Neural progenitor cell (in vitro differentiated cells): Measurements from ENCODE around the gene PLK5. TPM values are rescaled to one million over a fixed set of nuclear protein-coding genes. Genes with fewer than 3 reads are reported as not detected.
"Not testable (repeated sequence)": the region's sequence is repeated elsewhere in the genome, so short reads cannot be mapped to it uniquely, and the experiment has no call there.

Experiments used
- DNase-seq: peaks from one replicate; pipeline ENCODE4 v3.0.0-alpha.2; 2016; ENCODE audit warnings: low spot score
- H2AFZ ChIP-seq: fragments of 200-600 bp; sonication (generic); replicated peaks from 2 replicates; pipeline ENCODE4 v1.6.1; 2016; ENCODE audit warnings: antibody characterized with exemption
- H3F3A ChIP-seq: fragments of 200-600 bp; sonication (generic); 2 replicates; pipeline ENCODE4 v1.6.1; 2016; ENCODE audit warnings: antibody characterized with exemption, low read depth
- H3K27ac ChIP-seq: fragments of 200-600 bp; sonication (generic); 2 replicates; pipeline ENCODE4 v1.5.1; 2016; ENCODE audit warnings: mild to moderate bottlenecking
- H3K27me3 ChIP-seq: fragments of 200-600 bp; sonication (generic); 2 replicates; pipeline ENCODE4 v1.6.1; 2016; ENCODE audit warnings: mild to moderate bottlenecking, moderate library complexity
- H3K36me3 ChIP-seq: fragments of 200-600 bp; sonication (generic); 2 replicates; pipeline ENCODE4 v1.5.1; 2016
- H3K4me1 ChIP-seq: fragments of 200-600 bp; sonication (generic); 2 replicates; pipeline ENCODE4 v1.6.1; 2016; ENCODE audit warnings: mixed run types
- H3K4me2 ChIP-seq: fragments of 200-600 bp; sonication (generic); 2 replicates; pipeline ENCODE4 v1.6.1; 2016
- H3K4me3 ChIP-seq: fragments of 200-600 bp; sonication (generic); 2 replicates; pipeline ENCODE4 v1.5.1; 2016
- H3K79me2 ChIP-seq: fragments of 200-600 bp; sonication (generic); 2 replicates; pipeline ENCODE4 v1.6.1; 2016; ENCODE audit warnings: low read depth
- H3K9ac ChIP-seq: fragments of 200-600 bp; sonication (generic); 2 replicates; pipeline ENCODE4 v1.6.1; 2016
- H3K9me3 ChIP-seq: fragments of 200-600 bp; sonication (generic); 2 replicates; pipeline ENCODE4 v1.5.1; 2016; ENCODE audit warnings: low read depth
- H4K20me1 ChIP-seq: fragments of 200-600 bp; sonication (generic); 2 replicates; pipeline ENCODE4 v1.6.1; 2016; ENCODE audit warnings: low read depth
- H3K27ac Mint-ChIP-seq: 3 replicates; pipeline ENCODE4 v1.8.0; 2021; ENCODE audit warnings: mixed read lengths
- H3K27me3 Mint-ChIP-seq: 2 replicates; pipeline ENCODE4 v1.8.0; 2022; ENCODE audit warnings: low read depth, mild to moderate bottlenecking, inconsistent platforms, moderate library complexity, mixed read lengths; ENCODE audit not compliant: insufficient read depth
- H3K36me3 Mint-ChIP-seq: 3 replicates; pipeline ENCODE4 v1.8.0; 2021; ENCODE audit warnings: mixed read lengths
- H3K4me1 Mint-ChIP-seq: 3 replicates; pipeline ENCODE4 v1.8.0; 2021; ENCODE audit warnings: mixed read lengths
- H3K4me3 Mint-ChIP-seq: 3 replicates; pipeline ENCODE4 v1.8.0; 2021; ENCODE audit warnings: mild to moderate bottlenecking, moderate library complexity, mixed read lengths
- H3K9me3 Mint-ChIP-seq: 3 replicates; pipeline ENCODE4 v1.8.0; 2020; ENCODE audit warnings: mixed read lengths
- EZH2 ChIP-seq: fragments of 200-600 bp; sonication (generic); IDR thresholded peaks from 2 replicates; pipeline ENCODE4 v1.6.1; 2017; ENCODE audit warnings: antibody characterized with exemption, mild to moderate bottlenecking, moderate library complexity
- EZH2phosphoT487 ChIP-seq: fragments of 200-600 bp; sonication (generic); IDR thresholded peaks from 2 replicates; pipeline ENCODE4 v1.6.1; 2017; ENCODE audit warnings: antibody characterized with exemption
- total RNA-seq: library from RNA; depleted of rRNA; stranded (reverse); fragments of >200 nt; gene quantifications from 2 replicates; pipeline ENCODE4 v1.2.3, GENCODE V29; 2015; ENCODE audit warnings: low replicate concordance
- TF ChIP-seq, protein P1 (sequence below): fragments of 200-600 bp; sonication (generic); IDR thresholded peaks from 2 replicates; pipeline ENCODE4 v1.5.1; 2017; ENCODE audit warnings: antibody characterized with exemption, mild to moderate bottlenecking

The PLK5 gene
- total RNA-seq, 1 donor from 2014 or later: not detected

- Histone ChIP-seq H3K9me3 (no peaks in the 10 kb centered on the region), H3K4me2 (no peak overlapping the region), H3K79me2 (no peaks in the 10 kb centered on the region), H3K36me3 (no peaks in the 10 kb centered on the region), H3K4me1 (no peaks in the 10 kb centered on the region), H3K27ac (no peak overlapping the region), H3F3A (peaks cover 11% of the 10 kb centered on the region), H3K9ac (no peak overlapping the region), H4K20me1 (peaks cover 10% of the 10 kb centered on the region), H3K27me3 (peaks cover 51% of the 10 kb centered on the region), H2AFZ (no peak overlapping the region), H3K4me3 (no peak overlapping the region)
- Mint-ChIP-seq H3K27me3 (peaks cover 29% of the 10 kb centered on the region), H3K36me3 (peaks cover 5% of the 10 kb centered on the region), H3K27ac (no peak overlapping the region), H3K9me3 (peaks cover 6% of the 10 kb centered on the region), H3K4me3 (peak overlapping the region; percentile 46), H3K4me1 (peaks cover 7% of the 10 kb centered on the region)
- no peak for DNase-seq
- TF ChIP-seq, protein P1, sequence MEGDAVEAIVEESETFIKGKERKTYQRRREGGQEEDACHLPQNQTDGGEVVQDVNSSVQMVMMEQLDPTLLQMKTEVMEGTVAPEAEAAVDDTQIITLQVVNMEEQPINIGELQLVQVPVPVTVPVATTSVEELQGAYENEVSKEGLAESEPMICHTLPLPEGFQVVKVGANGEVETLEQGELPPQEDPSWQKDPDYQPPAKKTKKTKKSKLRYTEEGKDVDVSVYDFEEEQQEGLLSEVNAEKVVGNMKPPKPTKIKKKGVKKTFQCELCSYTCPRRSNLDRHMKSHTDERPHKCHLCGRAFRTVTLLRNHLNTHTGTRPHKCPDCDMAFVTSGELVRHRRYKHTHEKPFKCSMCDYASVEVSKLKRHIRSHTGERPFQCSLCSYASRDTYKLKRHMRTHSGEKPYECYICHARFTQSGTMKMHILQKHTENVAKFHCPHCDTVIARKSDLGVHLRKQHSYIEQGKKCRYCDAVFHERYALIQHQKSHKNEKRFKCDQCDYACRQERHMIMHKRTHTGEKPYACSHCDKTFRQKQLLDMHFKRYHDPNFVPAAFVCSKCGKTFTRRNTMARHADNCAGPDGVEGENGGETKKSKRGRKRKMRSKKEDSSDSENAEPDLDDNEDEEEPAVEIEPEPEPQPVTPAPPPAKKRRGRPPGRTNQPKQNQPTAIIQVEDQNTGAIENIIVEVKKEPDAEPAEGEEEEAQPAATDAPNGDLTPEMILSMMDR: no peak
- TF ChIP-seq EZH2phosphoT487 (no peak), EZH2 (no peak)
These were observed 3.9 kb downstream of the PLK5 start for GRCh38 chr19:1527650-1528309.

- TF ChIP-seq EZH2phosphoT487: no peak
- TF ChIP-seq, protein P1: no peak
- TF ChIP-seq EZH2: no peak
- no peaks in the 10 kb centered on the region for H3K9me3 ChIP-seq
- no peak overlapping the region for H3K27ac ChIP-seq
- no peaks in the 10 kb centered on the region for H3K79me2 ChIP-seq
- no peak overlapping the region for H3K4me3 ChIP-seq
- H3K27me3 Mint-ChIP-seq: peaks cover 23% of the 10 kb centered on the region
- peaks cover 5% of the 10 kb centered on the region for H3K36me3 Mint-ChIP-seq
- no peak overlapping the region for H2AFZ ChIP-seq
- no peaks in the 10 kb centered on the region for H3K4me1 ChIP-seq
- peaks cover 8% of the 10 kb centered on the region for H4K20me1 ChIP-seq
- H3K9me3 Mint-ChIP-seq: peaks cover 6% of the 10 kb centered on the region
- no peaks in the 10 kb centered on the region for H3K36me3 ChIP-seq
- H3K27me3 ChIP-seq: peaks cover 41% of the 10 kb centered on the region
- H3K27ac Mint-ChIP-seq: no peak overlapping the region
- no peak for DNase-seq
- H3K9ac ChIP-seq: no peak overlapping the region
- peaks cover 7% of the 10 kb centered on the region for H3K4me1 Mint-ChIP-seq
- no peak overlapping the region for H3K4me2 ChIP-seq
- H3F3A ChIP-seq: peaks cover 3% of the 10 kb centered on the region
- H3K4me3 Mint-ChIP-seq: no peak overlapping the region
These were observed 4.9 kb downstream of the PLK5 start for GRCh38 chr19:1528596-1529429.

- Histone ChIP-seq H3K9ac (no peak overlapping the region), H3K27me3 (peaks cover 35% of the 10 kb centered on the region), H3K4me3 (no peak overlapping the region), H3K4me1 (no peaks in the 10 kb centered on the region), H2AFZ (no peak overlapping the region), H3K9me3 (no peaks in the 10 kb centered on the region), H3F3A (peaks cover 3% of the 10 kb centered on the region), H3K36me3 (no peaks in the 10 kb centered on the region), H3K79me2 (no peaks in the 10 kb centered on the region), H3K4me2 (no peak overlapping the region), H4K20me1 (peaks cover 5% of the 10 kb centered on the region), H3K27ac (no peak overlapping the region)
- TF ChIP-seq EZH2phosphoT487 (no peak), EZH2 (no peak)
- TF ChIP-seq, protein P1: no peak
- Mint-ChIP-seq H3K9me3 (peaks cover 5% of the 10 kb centered on the region), H3K4me1 (peaks cover 5% of the 10 kb centered on the region), H3K27me3 (peaks cover 21% of the 10 kb centered on the region), H3K4me3 (no peak overlapping the region), H3K27ac (no peak overlapping the region), H3K36me3 (peaks cover 5% of the 10 kb centered on the region)
- DNase-seq: no peak
These were observed 5.5 kb downstream of the PLK5 start for GRCh38 chr19:1529430-1529816.

GRCh38 chr19:1530856-1531255 lies 7.0 kb downstream of the PLK5 start:
- not testable (repeated sequence) for H3K27me3 Mint-ChIP-seq, H3K4me1 ChIP-seq, H3K79me2 ChIP-seq, H3K9me3 Mint-ChIP-seq, H3K36me3 Mint-ChIP-seq, H3K9me3 ChIP-seq, H3K4me2 ChIP-seq, H3F3A ChIP-seq, H3K9ac ChIP-seq, DNase-seq, H2AFZ ChIP-seq, H3K27ac ChIP-seq, H3K27ac Mint-ChIP-seq, H3K4me3 ChIP-seq, H3K4me1 Mint-ChIP-seq, H3K4me3 Mint-ChIP-seq, H3K36me3 ChIP-seq, H4K20me1 ChIP-seq
- H3K27me3 ChIP-seq: peaks cover 21% of the 10 kb centered on the region
